Parietal lobe (tissue), 1 donor: ENCODE measurements around the gene PALD1. TPM values are rescaled to one million over a fixed set of nuclear protein-coding genes. Genes with fewer than 3 reads are reported as not detected.

Experiments used
- total RNA-seq: library from RNA; depleted of rRNA; stranded (reverse); fragments of >200 nt; gene quantifications from one replicate; pipeline ENCODE4 v1.2.3, GENCODE V29; 2014

Gene PALD1
- 10.3 TPM for total RNA-seq

GRCh38 chr10:70478191-70479164 is at the start of gene PALD1:
TSS of gene PALD1 (plus strand) at chr10:70478767. CDS start at chr10:70525952, 47,185 bp downstream.

GRCh38 chr10:70441161-70441894 is 37.2 kb upstream of the PALD1 start, which contains the start of gene NODAL:
TSS of gene NODAL (minus strand) at chr10:70441681. CDS start at chr10:70441667, 14 bp downstream.

GRCh38 chr10:70602665-70603448 is 124.3 kb downstream of the PALD1 start, which contains the start of gene PRF1:
TSS of gene PRF1 (minus strand) at chr10:70602741. CDS start at chr10:70600902, 1,839 bp downstream.

Other genes with a start within 250 kb of the PALD1 start
- gene PPA1, start 245.3 kb upstream of the PALD1 start, total RNA-seq, result 245 TPM
- 1.3 TPM for gene NPFFR1, start 194.8 kb upstream of the PALD1 start, total RNA-seq
- 20.0 TPM for gene LRRC20, start 96.1 kb upstream of the PALD1 start, total RNA-seq
- gene EIF4EBP2, start 74.6 kb upstream of the PALD1 start, total RNA-seq, result 87.3 TPM
- gene NODAL, start 37.1 kb upstream of the PALD1 start, total RNA-seq, result 3.1 TPM
- not detected for gene PRF1, start 124.0 kb downstream of the PALD1 start, total RNA-seq
- gene ADAMTS14, start 193.7 kb downstream of the PALD1 start, total RNA-seq, result 0.31 TPM